GM12878 (cell line): ENCODE results near the gene IGLL5. TPM values are rescaled to one million over a fixed set of nuclear protein-coding genes. Genes with fewer than 3 reads are reported as not detected.

Experiments used
- ATF2 ChIP-seq: IDR thresholded peaks from 2 replicates; pipeline ENCODE4 v1.6.1; 2012; ENCODE audit warnings: low read length, inconsistent platforms
- ATF7 ChIP-seq: fragments of 450-650 bp; IDR thresholded peaks from 2 replicates; pipeline ENCODE4 v1.6.1; 2016; ENCODE audit warnings: low read depth, mild to moderate bottlenecking
- BCL3 ChIP-seq: IDR thresholded peaks from 2 replicates; pipeline ENCODE4 v1.6.1; 2011; ENCODE audit warnings: borderline replicate concordance, low read depth, mild to moderate bottlenecking, moderate library complexity, low read length; ENCODE audit not compliant: insufficient read depth, poor library complexity, severe bottlenecking
- CEBPZ ChIP-seq: fragments of 150-350 bp; IDR thresholded peaks from 2 replicates; pipeline ENCODE4 v1.6.1; 2016; ENCODE audit warnings: low read depth, low read length
- CREB1 ChIP-seq: IDR thresholded peaks from 2 replicates; pipeline ENCODE4 v1.6.1; 2012; ENCODE audit warnings: low read depth, mild to moderate bottlenecking, inconsistent platforms
- E4F1 ChIP-seq: fragments of 450-650 bp; IDR thresholded peaks from 2 replicates; pipeline ENCODE4 v1.6.1; 2018; ENCODE audit warnings: borderline replicate concordance, mild to moderate bottlenecking; ENCODE audit not compliant: partially characterized antibody
- EGR1 ChIP-seq, 2 experiments: IDR thresholded peaks; 1 replicate in 1 of 2; 2 replicates in 1 of 2; pipeline ENCODE4 v1.6.1; 2011 to 2012; ENCODE audit warnings: low read depth in 2 of 2, low read length in 2 of 2, borderline replicate concordance in 1 of 2, mild to moderate bottlenecking in 1 of 2, moderate library complexity in 1 of 2
- FOXK2 ChIP-seq: fragments of 450-650 bp; IDR thresholded peaks from 2 replicates; pipeline ENCODE4 v1.6.1; 2017; ENCODE audit warnings: mild to moderate bottlenecking, moderate library complexity
- PBX3 ChIP-seq: IDR thresholded peaks from 2 replicates; pipeline ENCODE4 v1.6.1; 2011; ENCODE audit warnings: mild to moderate bottlenecking, low read depth, low read length, moderate library complexity; ENCODE audit not compliant: insufficient replicate concordance
- RBBP5 ChIP-seq: fragments of 200-600 bp; sonication (generic); conservative IDR thresholded peaks from 2 replicates; pipeline ENCODE4 v1.6.1; 2016
- SMARCA5 ChIP-seq: fragments of 450-650 bp; IDR thresholded peaks from 2 replicates; pipeline ENCODE4 v1.6.1; 2017; ENCODE audit warnings: mild to moderate bottlenecking
- TAF1 ChIP-seq: IDR thresholded peaks from 2 replicates; pipeline ENCODE4 v1.6.1; 2011; ENCODE audit warnings: mild to moderate bottlenecking, low read depth, low read length, borderline replicate concordance
- TARDBP ChIP-seq: IDR thresholded peaks from 2 replicates; pipeline ENCODE4 v1.6.1; 2016; ENCODE audit warnings: borderline replicate concordance
- ZBTB11 ChIP-seq: fragments of 450-650 bp; formaldehyde crosslinking; IDR thresholded peaks from 2 replicates; pipeline ENCODE4 v1.5.0; 2022; ENCODE audit warnings: mild to moderate bottlenecking, missing genetic modification characterization
- polyA plus RNA-seq, 11 experiments: library from polyadenylated mRNA; depleted of rRNA in 4 of 11; unstranded in 6 of 11; stranded (reverse) in 5 of 11; fragments of >200 nt; fragmentation: Nextera tagmentation in 4 of 11; fragmentation: Illumina TruSeq in 1 of 11; extraction: Ambion mirVana in 4 of 11; extraction: Trizol in 1 of 11; gene quantifications; 1 replicate in 1 of 11; 2 replicates in 10 of 11; pipeline versions ENCODE4 v1.2.1 to v1.2.3, GENCODE V29; 2011 to 2016; ENCODE audit warnings: inconsistent platforms in 2 of 11, missing spikeins in 2 of 11, low read depth in 1 of 11
- total RNA-seq, 4 experiments: library from RNA; depleted of rRNA in 3 of 4; stranded (reverse); fragments of >200 nt in 3 of 4; fragmentation: Illumina TruSeq in 1 of 4; extraction: Trizol in 1 of 4; gene quantifications; 2 replicates each; pipeline versions ENCODE4 v1.2.1 to v1.2.3, GENCODE V29; 2013 to 2021

The IGLL5 gene
- total and polyA plus RNA-seq, 10 of the 15 experiments (the other 5 are each of a cell fraction or from before 2014, with no cell fraction given) = not detected

GRCh38 chr22:22901578-22902218 is 14.1 kb downstream of the IGLL5 start (continued):
- TF ChIP-seq CEBPZ = 0 out of 2 replicates have a peak, but pooled peaks have one; percentile 27
- TF ChIP-seq TAF1 = peak; percentile 37
- no peak for TF ChIP-seq FOXK2
- no peak for TF ChIP-seq RBBP5
- TF ChIP-seq ATF7 = no peak
- peak; percentile 5 for TF ChIP-seq BCL3
- TF ChIP-seq SMARCA5 = no peak
- TF ChIP-seq EGR1 (IDR thresholded peaks at IDR 0.05; ENCODE audit: borderline replicate concordance in 1 of 2, low read depth in 2 of 2, low read length in 2 of 2) = 0 out of 3 replicates have a peak, but pooled peaks of 1 of the 2 experiments have one; percentile 40
- TF ChIP-seq CREB1 = peak; percentile 59
- TF ChIP-seq E4F1 = no peak
- no peak for TF ChIP-seq PBX3
- TF ChIP-seq TARDBP = peak; percentile 28; the same call in 1 of the 2 replicates
- TF ChIP-seq ATF2 = peak; percentile 92
- peak; percentile 15 for TF ChIP-seq ZBTB11
